Kidney (tissue), 14 donors: ENCODE results near the gene MUS81. TPM values are rescaled to one million over a fixed set of nuclear protein-coding genes. Genes with fewer than 3 reads are reported as not detected.

Experiments used
- DNase-seq, 5 donors: peaks; one replicate each; pipeline ENCODE4 v3.0.0-alpha.2; 2013 to 2020
- FAIRE-seq: peaks from 2 replicates; lab custom pipeline; 2012; peaks lifted over from hg19 to GRCh38; lab: Jason Lieb, UNC
- H3K27ac ChIP-seq, 2 donors: one replicate each; pipeline ENCODE4 v1.7.0; 2013; ENCODE audit warnings: low read depth in 2 of 2, low read length in 2 of 2, inconsistent platforms in 1 of 2
- H3K27me3 ChIP-seq: one replicate; pipeline ENCODE4 v1.7.1; 2013; ENCODE audit warnings: low read length, inconsistent platforms; ENCODE audit not compliant: control insufficient read depth, insufficient read depth
- H3K36me3 ChIP-seq, 3 donors: one replicate each; pipeline versions ENCODE4 v1.7.0 to v1.7.1; 2013; ENCODE audit warnings: low read length in 3 of 3, control low read depth in 1 of 3, inconsistent platforms in 1 of 3; ENCODE audit not compliant: insufficient read depth in 3 of 3, control insufficient read depth in 2 of 3
- H3K4me1 ChIP-seq, 3 donors: one replicate each; pipeline versions ENCODE4 v1.7.0 to v1.7.1; 2013; ENCODE audit warnings: low read length in 3 of 3, inconsistent platforms in 1 of 3, low read depth in 1 of 3; ENCODE audit not compliant: control insufficient read depth in 2 of 3, insufficient read depth in 2 of 3
- H3K4me3 ChIP-seq, 3 donors: one replicate each; pipeline versions ENCODE4 v1.7.0 to v1.8.1; 2013; ENCODE audit warnings: low read length in 3 of 3, control low read depth in 1 of 3, inconsistent platforms in 1 of 3
- H3K9ac ChIP-seq, 3 donors: one replicate each; pipeline versions ENCODE4 v1.7.0 to v1.7.1; 2013; ENCODE audit warnings: low read length in 3 of 3, control low read depth in 1 of 3, inconsistent platforms in 1 of 3
- H3K9me3 ChIP-seq, 3 donors: one replicate each; pipeline versions ENCODE4 v1.7.0 to v1.7.1; 2013; ENCODE audit warnings: low read length in 3 of 3, control low read depth in 1 of 3, inconsistent platforms in 1 of 3; ENCODE audit not compliant: control insufficient read depth in 2 of 3, insufficient read depth in 1 of 3
- CTCF ChIP-seq: IDR thresholded peaks from 3 replicates; pipeline ENCODE4 v1.5.1; 2012; ENCODE audit warnings: mild to moderate bottlenecking, moderate library complexity, borderline replicate concordance; ENCODE audit not compliant: insufficient read depth; ENCODE audit errors: extremely low read depth
- intact Hi-C: fragments of 100-400 bp; cut with DNase I; formaldehyde crosslinking; loops from one replicate; pipeline ENCODE4 v1.11.1; 2022
- polyA plus RNA-seq: library from polyadenylated mRNA; stranded (reverse); fragments of 350-450 nt; fragmentation: Illumina TruSeq; extraction: RNeasy Lipid Tissue Mini Kit (QIAGEN cat#74804); gene quantifications from one replicate; pipeline ENCODE4 v1.2.3, GENCODE V29; 2014; ENCODE audit warnings: low read depth, low replicate concordance; ENCODE audit not compliant: insufficient read depth
- total RNA-seq: library from RNA; stranded (reverse); fragmentation: NEBNext Ultra II Directional; extraction: Animal tissue kit (Norgen Biotek cat#: 25700); gene quantifications from one replicate; pipeline ENCODE4 v1.2.1, GENCODE V29; 2021
- donor health status: control.
- donor health status: control.
- donor health status: control.
- donor health status: control.
- donor health status: control.
- donor health status: DM: yes; HTN: yes; CAD: no.
- donor health status: Normal renal cell carcinoma (clear cell type).

The MUS81 gene
- total and polyA plus RNA-seq, 2 donors from 2014 or later = 31.2 to 54.9 TPM

GRCh38 chr11:65871811-65872548, 11.7 kb downstream of the MUS81 start:
- H3K9ac ChIP-seq = peak overlapping the region in 2 of 3 donors; percentile 73 to 80
- no peaks in the 10 kb centered on the region for H3K27me3 ChIP-seq
- H3K4me1 ChIP-seq = peaks cover 0 to 16% (median 3%) of the 10 kb centered on the region in 3 donors
- H3K36me3 ChIP-seq = peaks cover 0 to 9% (median 2%) of the 10 kb centered on the region in 3 donors
- intact Hi-C loops = no loop called here
- no peak for TF ChIP-seq CTCF
- peak overlapping the region; percentile 20 to 50 (median 44) for H3K4me3 ChIP-seq
- no peaks in the 10 kb centered on the region for H3K9me3 ChIP-seq
- peak overlapping the region; percentile 70 to 76 for H3K27ac ChIP-seq
- DNase-seq (peak in 4 of 5 donors; percentile 31 to 86 (median 42)), FAIRE-seq (no peak)

- Histone ChIP-seq H3K27me3 (no peaks in the 10 kb centered on the region), H3K4me3 (peak within 1 kb of the TSS; percentile 66 to 71 (median 70)), H3K4me1 (peaks cover 0 to 16% (median 3%) of the 10 kb centered on the region in 3 donors), H3K27ac (peak within 1 kb of the TSS; percentile 84 to 85), H3K36me3 (peaks cover 0 to 6% (median 0%) of the 10 kb centered on the region in 3 donors), H3K9me3 (no peaks in the 10 kb centered on the region), H3K9ac (peak within 1 kb of the TSS; percentile 29 to 80 (median 80))
- no peak for FAIRE-seq
- intact Hi-C loops = no loop called here
- peak; percentile 59 to 90 (median 77) for DNase-seq
- TF ChIP-seq CTCF = no peak
Observed at GRCh38 chr11:65872586-65873317, 12.5 kb downstream of the MUS81 start, which contains the start of gene EFEMP2. Gene EFEMP2, minus strand, starts transcription at chr11:65872800. Its CDS starts 446 bp downstream, at chr11:65872354.

- peak overlapping the region; percentile 66 to 71 (median 70) for H3K4me3 ChIP-seq
- peak overlapping the region; percentile 84 to 85 for H3K27ac ChIP-seq
- H3K36me3 ChIP-seq = peaks cover 0 to 6% (median 0%) of the 10 kb centered on the region in 3 donors
- peaks cover 0 to 16% (median 3%) of the 10 kb centered on the region in 3 donors for H3K4me1 ChIP-seq
- DNase-seq (peak; percentile 95 to 98 (median 97)), FAIRE-seq (peak; percentile 82)
- H3K9me3 ChIP-seq = no peaks in the 10 kb centered on the region
- no peaks in the 10 kb centered on the region for H3K27me3 ChIP-seq
- intact Hi-C loops = no loop called here
- peak overlapping the region; percentile 29 to 80 (median 59) for H3K9ac ChIP-seq
- no peak for TF ChIP-seq CTCF
Observed at GRCh38 chr11:65873318-65874156, 13.3 kb downstream of the MUS81 start.
